GM18526 (cell line): ENCODE measurements around the gene BCAT1.

ENCODE experiments used
- POLR2A ChIP-seq: IDR thresholded peaks from 3 replicates; pipeline ENCODE4 v1.6.1; 2011; ENCODE audit not compliant: insufficient read length; ENCODE audit errors: extremely low read depth

BCAT1 gene, protein sequence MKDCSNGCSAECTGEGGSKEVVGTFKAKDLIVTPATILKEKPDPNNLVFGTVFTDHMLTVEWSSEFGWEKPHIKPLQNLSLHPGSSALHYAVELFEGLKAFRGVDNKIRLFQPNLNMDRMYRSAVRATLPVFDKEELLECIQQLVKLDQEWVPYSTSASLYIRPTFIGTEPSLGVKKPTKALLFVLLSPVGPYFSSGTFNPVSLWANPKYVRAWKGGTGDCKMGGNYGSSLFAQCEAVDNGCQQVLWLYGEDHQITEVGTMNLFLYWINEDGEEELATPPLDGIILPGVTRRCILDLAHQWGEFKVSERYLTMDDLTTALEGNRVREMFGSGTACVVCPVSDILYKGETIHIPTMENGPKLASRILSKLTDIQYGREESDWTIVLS

DNA sequence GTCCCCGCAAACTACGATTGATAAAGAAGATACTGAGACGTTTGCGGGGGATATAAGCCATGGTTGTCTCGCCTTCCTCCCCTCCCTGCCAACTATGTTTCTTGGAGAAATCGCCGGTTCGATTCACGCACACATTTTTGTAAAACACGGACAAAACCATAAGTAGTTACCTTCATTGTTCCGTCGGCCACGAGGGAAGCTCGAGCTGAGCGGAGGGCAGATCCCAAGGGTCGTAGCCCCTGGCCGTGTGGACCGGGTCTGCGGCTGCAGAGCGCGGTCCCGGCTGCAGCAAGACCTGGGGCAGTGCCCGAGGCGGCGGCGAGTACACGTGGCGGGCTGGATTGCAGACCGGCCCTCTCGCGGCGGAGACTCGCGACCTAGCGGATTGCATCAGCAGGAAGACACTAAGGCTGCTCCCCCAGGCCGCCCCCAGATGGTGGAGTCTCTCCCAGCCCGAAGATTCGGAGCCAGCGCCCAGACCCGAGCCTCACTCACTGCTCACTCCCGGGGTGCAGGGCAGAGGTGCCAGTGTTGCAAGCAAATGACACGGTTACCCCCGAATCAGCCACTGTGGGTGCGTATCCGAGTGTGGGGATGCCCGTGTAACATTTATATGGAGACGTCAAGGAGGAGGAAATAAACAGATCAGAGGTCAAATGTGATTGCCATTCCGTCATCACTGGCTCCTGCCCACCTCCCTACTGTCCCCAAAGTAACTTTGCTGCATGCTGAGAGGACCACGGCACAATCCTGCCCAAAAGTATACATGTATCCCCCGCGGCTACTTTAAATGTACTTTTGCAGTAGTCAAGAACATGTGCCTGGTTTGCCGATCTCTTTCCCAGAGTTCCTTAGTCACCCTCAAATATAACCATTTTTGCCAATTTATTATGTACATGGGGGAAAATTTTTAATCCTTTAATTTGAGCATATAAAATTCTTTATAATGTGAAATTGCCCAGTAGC is at the start of gene BCAT1:
Gene BCAT1, minus strand, starts transcription at position 345 of the 966 bp plus-strand sequence. Its CDS starts 169 bp downstream, at position 176.
- TF ChIP-seq POLR2A, result no peak

DNA sequence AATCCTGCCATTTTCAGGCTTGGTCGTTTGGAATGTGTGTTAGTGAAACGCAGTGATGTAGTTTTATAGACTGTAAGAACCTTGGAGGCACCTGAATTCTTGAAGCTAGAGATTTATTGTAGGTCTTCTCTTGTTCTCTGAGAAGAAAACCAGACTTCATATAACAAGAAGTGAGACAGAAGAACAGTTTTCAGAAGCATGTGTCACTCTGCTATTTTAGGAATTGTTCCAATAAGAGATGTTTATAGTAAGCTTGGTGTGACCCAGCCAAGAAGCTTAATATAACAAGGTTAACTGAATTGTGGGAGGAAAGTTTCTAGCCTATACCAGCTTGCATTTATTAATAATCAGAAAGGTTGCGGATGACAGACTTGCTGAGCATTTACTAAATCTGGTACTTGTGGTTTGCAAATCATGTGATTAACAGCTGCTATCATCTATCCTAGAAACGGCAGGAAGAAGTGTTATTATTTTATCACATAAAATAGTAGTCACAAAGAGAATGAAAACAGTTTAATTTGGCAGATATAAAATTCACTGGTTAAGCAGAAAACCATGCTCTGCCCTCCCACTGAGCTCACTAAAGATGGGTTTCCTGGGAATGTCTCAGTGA is 49.2 kb upstream of the BCAT1 start:
- no peak for TF ChIP-seq POLR2A

DNA sequence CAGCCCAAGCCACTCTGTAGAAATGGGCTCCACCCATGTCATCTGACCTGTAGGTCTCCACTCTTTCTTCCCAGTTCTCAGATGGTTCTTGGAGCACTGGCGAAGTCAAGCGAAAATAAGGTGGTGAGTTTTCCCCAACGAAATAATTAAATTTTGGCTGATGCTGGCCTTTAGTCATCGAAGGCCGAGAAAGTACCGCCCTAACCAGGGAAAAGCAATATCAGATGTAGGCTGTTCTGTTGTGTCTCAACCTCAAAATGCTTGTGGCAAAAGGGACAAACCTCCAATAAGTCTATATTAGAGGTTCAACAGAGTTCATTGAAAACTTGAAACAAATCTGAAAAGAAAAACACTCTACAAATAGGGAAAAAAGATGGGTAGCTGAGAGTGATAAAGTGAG is 48.6 kb upstream of the BCAT1 start:
- TF ChIP-seq POLR2A, result peak; percentile 7

DNA sequence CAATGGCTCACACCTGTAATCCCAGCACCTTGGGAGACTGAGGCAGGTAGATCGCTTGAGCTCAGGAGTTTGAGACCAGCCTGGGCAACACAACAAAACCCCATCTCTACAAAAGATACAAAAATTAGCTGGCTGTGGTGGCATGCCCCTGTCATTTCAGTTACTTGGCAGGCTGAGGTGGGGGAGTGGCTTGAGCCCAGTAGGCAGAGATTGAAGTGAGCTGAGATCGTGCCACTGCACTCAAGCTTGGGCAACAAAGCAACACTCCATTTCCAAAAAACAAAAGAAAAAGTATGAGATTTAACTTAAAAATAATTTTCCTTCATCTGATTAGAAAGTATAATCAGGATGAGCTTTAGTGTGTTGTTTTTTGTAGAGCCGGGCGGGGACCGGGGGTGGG is 47.9 kb upstream of the BCAT1 start:
- no peak for TF ChIP-seq POLR2A

DNA sequence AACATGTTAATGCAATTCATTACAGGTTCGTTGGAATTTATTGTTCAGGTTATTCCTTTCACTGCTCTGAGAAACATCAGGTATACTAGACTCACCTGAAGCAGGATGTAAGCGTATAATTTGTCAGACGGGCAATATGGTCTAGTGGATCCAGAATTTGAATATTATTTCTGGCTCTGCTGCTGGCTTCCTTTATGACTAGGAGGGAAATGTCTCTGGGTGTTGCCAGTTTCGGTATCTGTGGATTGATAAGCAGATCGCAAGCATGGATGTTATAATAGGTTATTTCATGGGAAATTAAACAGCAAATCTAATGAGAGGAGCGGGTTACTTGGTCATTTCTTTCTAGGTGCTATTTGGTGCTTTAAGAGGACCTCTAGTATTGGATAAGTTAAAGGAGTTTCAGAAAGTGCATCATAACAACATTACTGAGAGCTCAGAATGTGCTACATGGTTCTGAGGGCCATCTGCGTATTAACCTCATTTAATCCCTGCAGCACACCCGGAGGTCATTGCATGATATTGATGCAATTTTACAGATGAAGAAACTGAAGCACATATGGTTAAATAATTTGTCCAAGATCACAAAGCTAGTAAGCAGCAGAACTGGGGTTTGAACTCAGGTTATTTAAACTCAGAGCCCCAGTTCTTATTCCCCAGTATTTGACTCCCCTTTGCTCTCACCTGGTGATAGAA is 47.3 kb upstream of the BCAT1 start:
- TF ChIP-seq POLR2A, result no peak

DNA sequence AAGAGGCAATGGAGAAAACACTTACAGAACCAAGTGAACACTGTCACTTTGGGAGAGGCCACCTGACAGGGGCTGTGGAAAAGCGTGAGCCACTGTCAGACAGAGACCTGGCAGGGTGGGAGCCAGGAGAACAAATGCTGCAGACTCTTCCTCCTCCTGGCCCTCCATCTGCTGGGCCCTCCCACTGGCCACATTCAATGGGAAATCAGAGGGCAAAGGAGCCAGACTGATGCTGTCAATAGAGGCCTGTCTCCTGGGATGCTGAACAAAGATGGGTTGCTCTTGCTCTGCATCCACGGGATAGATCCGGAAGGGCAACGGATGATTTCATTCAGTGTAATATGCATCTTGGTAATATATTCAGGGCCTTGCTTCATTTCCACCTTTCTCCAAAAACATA is 44.9 kb upstream of the BCAT1 start:
- no peak for TF ChIP-seq POLR2A

DNA sequence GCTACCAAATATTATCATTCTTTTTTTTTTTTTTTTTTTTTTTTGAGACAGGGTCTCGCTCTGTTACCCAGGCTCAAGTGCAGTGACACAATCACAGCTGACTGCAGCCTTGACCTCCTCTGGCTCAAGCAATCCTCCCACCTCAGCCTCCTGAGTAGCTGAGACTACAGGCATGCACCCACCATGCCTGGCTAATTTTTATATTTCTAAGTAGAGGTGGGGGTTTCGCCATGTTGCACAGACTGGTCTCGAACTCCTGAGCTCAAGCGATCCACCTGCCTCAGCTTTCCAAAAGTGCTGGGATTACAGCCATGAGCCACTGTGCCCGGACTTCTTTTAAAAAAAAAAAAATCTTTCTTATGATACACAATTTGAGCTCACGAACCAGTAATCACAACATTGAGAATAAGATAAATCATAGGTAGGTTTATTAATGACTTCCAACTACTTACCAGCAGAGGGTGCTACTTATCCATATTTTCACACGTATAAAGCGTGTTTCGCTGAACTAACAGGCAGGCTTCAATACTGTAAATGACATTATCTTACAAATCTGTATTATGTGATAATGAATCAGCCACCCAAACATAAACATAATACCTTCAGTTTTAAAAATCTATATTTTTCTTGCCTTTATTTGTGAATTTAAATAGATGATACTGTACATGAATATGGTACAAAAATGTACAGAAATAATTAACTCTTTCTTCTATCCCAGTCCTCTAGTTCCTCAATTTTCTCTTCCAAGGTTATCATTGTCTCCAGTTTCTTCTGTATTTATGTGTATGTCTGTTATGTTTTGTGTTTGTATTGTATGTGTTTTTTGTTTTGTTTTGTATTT is 42.5 kb upstream of the BCAT1 start:
- no peak for TF ChIP-seq POLR2A

DNA sequence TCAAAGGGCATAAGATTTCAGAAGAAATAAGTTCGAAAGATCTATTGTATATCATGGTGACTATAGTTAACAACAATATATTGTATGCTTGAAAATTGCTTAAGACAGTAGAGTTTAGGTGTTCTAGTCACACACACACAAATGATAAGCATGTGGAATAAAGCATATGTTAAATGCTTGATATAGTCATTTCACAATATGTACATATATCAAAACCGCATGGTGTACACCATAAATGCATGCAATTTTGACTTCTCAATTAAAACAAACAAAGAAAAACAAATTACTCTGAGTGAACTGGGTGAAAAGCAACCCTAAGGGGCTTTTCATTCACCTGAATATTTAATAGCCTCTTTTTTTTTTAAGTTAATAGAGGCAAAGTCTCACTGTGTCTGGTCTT is 40.3 kb upstream of the BCAT1 start:
- no peak for TF ChIP-seq POLR2A

DNA sequence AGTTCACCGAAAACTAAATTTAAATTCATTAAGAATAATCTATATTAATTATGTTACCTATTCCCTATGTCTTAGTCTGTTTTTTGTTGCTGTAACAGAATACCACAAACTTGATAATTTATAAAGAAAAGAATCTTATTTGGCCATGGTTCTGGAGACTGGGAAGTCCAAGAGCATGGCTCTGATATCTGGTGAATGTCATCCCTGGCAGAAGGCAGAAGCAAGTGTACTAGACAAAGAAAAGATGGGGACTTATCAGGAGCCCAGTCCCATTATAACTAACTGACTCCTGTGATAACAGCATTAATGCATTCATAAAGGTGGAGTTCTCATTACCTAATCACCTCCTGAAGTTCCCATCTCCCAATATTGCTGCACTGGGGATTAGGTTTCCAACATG is 33.3 kb upstream of the BCAT1 start:
- TF ChIP-seq POLR2A, result no peak

DNA sequence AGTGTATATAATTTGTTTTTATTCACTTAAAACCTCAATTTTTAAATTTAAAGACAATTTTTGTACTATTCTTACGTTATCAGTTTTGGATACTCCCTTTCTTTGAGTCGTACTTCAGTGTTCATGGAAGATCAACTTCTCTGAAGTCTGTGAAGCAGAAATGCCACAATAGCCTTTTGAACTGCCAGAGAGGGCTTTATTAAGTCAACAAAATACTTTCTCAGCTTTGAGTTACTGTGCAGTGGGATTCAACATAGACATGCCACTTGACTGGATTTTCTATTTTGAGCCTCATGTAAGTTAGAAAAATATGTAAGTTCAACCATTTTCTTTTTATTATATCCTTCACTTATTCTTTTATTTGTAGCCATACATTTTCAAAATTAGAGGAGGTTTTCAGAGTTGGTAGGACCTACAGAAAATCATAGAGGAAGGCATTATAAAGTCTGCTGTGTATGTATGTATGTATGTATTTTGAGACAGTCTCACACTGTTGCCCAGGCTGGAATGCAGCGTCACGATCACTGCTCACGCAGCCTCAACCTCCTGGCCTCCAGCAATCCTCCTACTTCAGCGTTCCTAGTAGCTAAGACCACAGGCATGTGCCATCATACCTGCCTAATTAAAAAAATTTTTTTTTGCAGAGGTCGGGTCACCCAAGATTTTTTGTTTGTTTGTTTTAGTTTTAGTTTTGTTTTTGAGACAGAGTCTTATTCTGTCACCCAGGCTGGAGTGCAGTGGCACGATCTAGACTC is 31.3 kb upstream of the BCAT1 start:
- no peak for TF ChIP-seq POLR2A

DNA sequence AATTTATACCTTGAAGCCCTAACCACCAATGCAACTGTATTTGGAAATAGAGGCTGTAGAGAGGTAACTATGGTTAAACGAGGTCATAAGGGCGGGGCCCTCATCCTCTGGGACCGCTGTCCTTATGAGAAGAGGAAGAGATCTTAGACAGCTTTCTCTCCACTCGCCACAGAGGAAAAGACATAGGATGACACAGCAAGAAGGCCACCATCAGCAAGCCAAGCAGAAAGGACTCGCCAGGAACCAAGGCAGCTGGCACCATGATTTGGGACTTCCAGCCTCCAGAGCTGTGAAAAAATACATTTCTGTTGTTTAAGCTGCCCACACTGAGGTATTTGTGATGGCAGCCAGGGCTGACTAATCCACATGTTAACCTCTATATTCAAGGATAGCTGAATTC is 30.4 kb upstream of the BCAT1 start:
- TF ChIP-seq POLR2A, result no peak

DNA sequence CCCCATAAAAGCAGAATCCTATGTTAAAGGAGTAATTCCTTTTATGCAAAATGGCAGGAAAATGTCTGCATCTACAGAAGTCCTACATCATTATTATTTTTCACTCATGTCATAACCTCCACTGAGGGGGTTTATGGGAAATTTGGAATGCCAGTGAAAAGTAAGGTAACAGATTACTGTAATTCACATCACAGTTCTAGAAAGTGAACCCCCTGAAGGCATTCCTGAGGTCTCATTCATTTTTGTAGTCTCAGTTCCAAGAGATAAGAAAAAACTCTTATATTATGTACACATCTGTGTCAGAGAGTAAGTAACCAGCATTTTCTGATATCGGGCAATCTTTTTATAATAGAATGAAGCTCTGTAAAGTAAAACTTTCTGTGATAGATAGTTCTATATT is 28.8 kb upstream of the BCAT1 start:
- TF ChIP-seq POLR2A, result no peak

DNA sequence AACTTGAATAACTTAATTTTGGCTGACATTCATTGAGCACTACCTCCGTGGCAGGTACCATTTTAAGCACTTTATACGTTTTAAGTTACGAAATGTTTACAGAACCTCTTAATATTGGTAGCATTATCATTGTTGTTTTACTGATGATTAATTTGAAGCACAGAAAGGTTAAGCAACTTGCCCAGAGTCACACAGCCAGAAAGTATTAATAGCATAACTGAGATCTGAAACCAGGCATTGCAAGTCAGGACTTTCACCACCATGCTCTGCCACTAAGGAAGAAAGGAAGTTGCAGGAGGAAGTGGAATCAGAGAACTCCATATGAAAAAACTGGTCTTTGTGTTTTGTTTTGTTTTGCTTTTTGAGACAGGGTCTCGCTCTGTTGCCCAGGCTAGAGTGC is 28.2 kb upstream of the BCAT1 start:
- TF ChIP-seq POLR2A, result no peak
